ENCODE results near the gene AGRP. TPM values are rescaled to one million over a fixed set of nuclear protein-coding genes. Genes with fewer than 3 reads are reported as not detected.

AGRP gene
- polyA plus RNA-seq, 1 donor (not counting 4 experiments of a cell fraction or from before 2014, with no cell fraction given): not detected

DNA sequence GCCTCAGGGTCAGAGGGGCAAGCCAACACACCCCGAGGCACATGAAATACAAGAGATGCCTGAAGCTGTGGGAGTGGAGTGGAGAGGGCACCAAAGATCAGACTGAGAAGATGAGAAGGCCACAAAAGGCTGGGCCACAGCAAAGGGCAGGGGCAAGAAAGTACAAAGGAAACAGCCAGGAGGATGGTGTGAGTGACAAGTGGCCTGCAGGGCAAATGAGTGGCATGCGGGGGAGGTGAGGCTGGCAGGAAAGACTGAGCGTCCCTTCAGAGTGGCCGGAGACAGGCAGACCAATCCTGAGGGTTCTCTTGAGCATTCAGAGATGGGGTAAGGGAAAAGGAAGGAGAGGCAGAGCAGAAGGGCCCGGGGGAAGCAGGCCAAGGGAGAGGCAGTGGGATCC lies 29.2 kb downstream of the AGRP start:
- Histone ChIP-seq H4K20me1 (ENCODE audit: control insufficient read depth, extremely low read depth, insufficient read depth, low read length) (peaks cover 21% of the 10 kb centered on the region), H2AFZ (ENCODE audit: control insufficient read depth, low read length) (no peak overlapping the region), H3K9ac (ENCODE audit: control insufficient read depth, extremely low read depth, insufficient read depth, low read length) (no peak overlapping the region), H3K27ac (ENCODE audit: control insufficient read depth, insufficient read depth, low read length) (no peak overlapping the region), H3K9me3 (ENCODE audit: control insufficient read depth, low read depth, low read length) (no peaks in the 10 kb centered on the region), H3K36me3 (ENCODE audit: control insufficient read depth in 2 of 2, extremely low read depth in 1 of 2, insufficient read depth in 2 of 2, low read length in 2 of 2) (peaks cover 5 to 21% of the 10 kb centered on the region in 2 experiments), H3K79me2 (ENCODE audit: control insufficient read depth, insufficient read depth, low read length) (peaks cover 2% of the 10 kb centered on the region), H3K27me3 (ENCODE audit: control insufficient read depth, extremely low read depth, insufficient read depth, low read length) (no peaks in the 10 kb centered on the region), H3K4me3 (ENCODE audit: control insufficient read depth in 2 of 3, extremely low read depth in 1 of 3, insufficient read depth in 2 of 3, low read depth in 1 of 3, low read length in 3 of 3) (no peak overlapping the region), H3K9me1 (ENCODE audit: control insufficient read depth, extremely low read depth, insufficient read depth, low read length) (peaks cover under 1% of the 10 kb centered on the region), H3K4me1 (ENCODE audit: control insufficient read depth, extremely low read depth, insufficient read depth, low read length) (peaks cover 12% of the 10 kb centered on the region), H3K4me2 (ENCODE audit: control insufficient read depth, extremely low read depth, insufficient read depth, low read depth, low read length) (no peak overlapping the region)
- TF ChIP-seq EZH2 (IDR thresholded peaks at IDR 0.05; ENCODE audit: low read length) (no peak), CTCF (optimal IDR thresholded peaks at IDR 0.05 in 1 of 3, IDR thresholded peaks at IDR 0.05 in 1 of 3, conservative IDR thresholded peaks at IDR 0.05 in 1 of 3; ENCODE audit: extremely low read depth in 1 of 3, insufficient read depth in 2 of 3, low read length in 3 of 3) (no peak)
- dilution Hi-C loops (cut with MboI; ENCODE audit: extremely low pct_ligation_motif_present, low sequenced_read_pairs): no loop called here
- no peak for DNase-seq (ENCODE audit: low read depth, low spot score)
- FAIRE-seq: no peak

DNA sequence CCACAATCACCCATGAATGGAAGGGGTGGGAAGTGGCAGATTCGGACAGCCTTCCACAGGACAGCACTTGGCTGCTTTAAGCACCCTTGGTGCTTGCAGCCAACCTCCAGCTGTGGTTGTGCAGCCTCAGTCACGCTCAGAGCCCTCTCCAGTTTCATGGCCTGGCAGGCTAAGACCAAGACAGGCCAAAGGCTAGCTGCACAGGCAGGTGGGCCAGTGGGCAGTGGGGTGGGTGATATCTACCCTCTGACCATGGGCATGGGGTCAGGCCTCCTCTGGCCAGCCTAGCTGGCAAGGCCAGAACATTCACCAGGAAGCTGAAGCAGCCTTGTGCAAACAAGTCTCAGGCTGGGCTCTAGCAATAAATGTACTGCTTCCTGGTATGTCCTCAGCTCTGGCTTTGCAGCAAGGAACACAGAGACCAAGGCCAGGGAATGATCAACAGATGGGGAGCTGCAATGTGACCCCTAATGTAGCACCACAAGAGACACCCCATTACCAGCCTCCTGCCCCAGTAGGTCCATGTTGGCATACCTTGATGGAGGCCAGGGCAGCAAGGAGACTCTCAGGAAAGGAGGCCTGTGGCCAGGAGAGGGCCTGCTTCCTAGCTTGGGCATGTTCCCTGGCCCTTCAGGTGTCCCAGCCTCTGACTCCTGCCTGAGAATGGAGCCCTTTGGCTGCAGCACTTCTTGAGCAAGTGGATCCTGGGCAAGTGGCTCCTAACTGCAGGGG lies 31.5 kb downstream of the AGRP start:
- Histone ChIP-seq H3K9ac (ENCODE audit: control insufficient read depth, extremely low read depth, insufficient read depth, low read length) (no peak overlapping the region), H3K9me1 (ENCODE audit: control insufficient read depth, extremely low read depth, insufficient read depth, low read length) (no peaks in the 10 kb centered on the region), H3K4me3 (ENCODE audit: control insufficient read depth in 2 of 3, extremely low read depth in 1 of 3, insufficient read depth in 2 of 3, low read depth in 1 of 3, low read length in 3 of 3) (no peak overlapping the region), H3K27ac (ENCODE audit: control insufficient read depth, insufficient read depth, low read length) (no peak overlapping the region), H4K20me1 (ENCODE audit: control insufficient read depth, extremely low read depth, insufficient read depth, low read length) (peaks cover 18% of the 10 kb centered on the region), H3K27me3 (ENCODE audit: control insufficient read depth, extremely low read depth, insufficient read depth, low read length) (no peaks in the 10 kb centered on the region), H2AFZ (ENCODE audit: control insufficient read depth, low read length) (no peak overlapping the region), H3K36me3 (ENCODE audit: control insufficient read depth in 2 of 2, extremely low read depth in 1 of 2, insufficient read depth in 2 of 2, low read length in 2 of 2) (peaks cover 5 to 24% of the 10 kb centered on the region in 2 experiments), H3K4me2 (ENCODE audit: control insufficient read depth, extremely low read depth, insufficient read depth, low read depth, low read length) (no peak overlapping the region), H3K9me3 (ENCODE audit: control insufficient read depth, low read depth, low read length) (no peaks in the 10 kb centered on the region), H3K4me1 (ENCODE audit: control insufficient read depth, extremely low read depth, insufficient read depth, low read length) (peaks cover 5% of the 10 kb centered on the region), H3K79me2 (ENCODE audit: control insufficient read depth, insufficient read depth, low read length) (no peaks in the 10 kb centered on the region)
- FAIRE-seq (no peak), DNase-seq (ENCODE audit: low read depth, low spot score) (no peak)
- dilution Hi-C loops (cut with MboI; ENCODE audit: extremely low pct_ligation_motif_present, low sequenced_read_pairs): no loop called here
- no peak for TF ChIP-seq EZH2 (IDR thresholded peaks at IDR 0.05; ENCODE audit: low read length)
- no peak for TF ChIP-seq CTCF (optimal IDR thresholded peaks at IDR 0.05 in 1 of 3, IDR thresholded peaks at IDR 0.05 in 1 of 3, conservative IDR thresholded peaks at IDR 0.05 in 1 of 3; ENCODE audit: extremely low read depth in 1 of 3, insufficient read depth in 2 of 3, low read length in 3 of 3)

Data from keratinocyte (primary cell).